Gastrocnemius medialis (tissue), 4 donors: Measurements from ENCODE around the gene SF3B6. TPM values are rescaled to one million over a fixed set of nuclear protein-coding genes. Genes with fewer than 3 reads are reported as not detected.

Source experiments
- ATAC-seq, 2 donors: fragments of 150-250 bp; one replicate each; pipeline ENCODE4 v1.9.1; 2016
- DNase-seq, 2 donors: peaks; one replicate each; pipeline ENCODE4 v3.0.0-alpha.2; 2019
- H3K27ac ChIP-seq, 4 donors: fragments of 200-600 bp; sonication (generic); 1 replicate in 1 of 4; 2 replicates in 3 of 4; pipeline ENCODE4 v1.5.1; 2016 to 2018; ENCODE audit warnings: mild to moderate bottlenecking in 2 of 4, moderate library complexity in 1 of 4
- H3K27me3 ChIP-seq, 3 donors: fragments of 200-600 bp; sonication (generic) in 2 of 3; 1 replicate in 1 of 3; 2 replicates in 2 of 3; pipeline versions ENCODE4 v1.5.1 to v1.6.0; 2016 to 2019; ENCODE audit warnings: mild to moderate bottlenecking in 1 of 3, moderate library complexity in 1 of 3
- H3K36me3 ChIP-seq, 2 donors: fragments of 200-600 bp; sonication (generic) in 1 of 2; one replicate each; pipeline ENCODE4 v1.5.1; 2017 to 2018
- H3K4me1 ChIP-seq, 2 donors: fragments of 200-600 bp; sonication (generic) in 1 of 2; one replicate each; pipeline ENCODE4 v1.5.1; 2016 to 2017; ENCODE audit warnings: mild to moderate bottlenecking in 2 of 2
- H3K4me3 ChIP-seq, 4 donors: fragments of 200-600 bp; sonication (generic) in 3 of 4; 1 replicate in 1 of 4; 2 replicates in 3 of 4; pipeline ENCODE4 v1.5.1; 2016 to 2019; ENCODE audit warnings: mild to moderate bottlenecking in 2 of 4
- H3K9me3 ChIP-seq, 3 donors: fragments of 200-600 bp; sonication (generic) in 2 of 3; 1 replicate in 1 of 3; 2 replicates in 2 of 3; pipeline ENCODE4 v1.5.1; 2016 to 2019
- POLR2A ChIP-seq, 2 donors: fragments of 450-650 bp; IDR thresholded peaks; one replicate each; pipeline ENCODE4 v1.6.1; 2017; ENCODE audit warnings: antibody characterized with exemption in 2 of 2, mild to moderate bottlenecking in 2 of 2, moderate library complexity in 2 of 2
- in situ Hi-C, 4 donors: fragments of 200-750 bp; cut with MboI; loops; one replicate each; pipeline versions ENCODE4 v1.15.0 to v1.8.0; 2017; ENCODE audit warnings: low sequenced_read_pairs in 4 of 4
- intact Hi-C: fragments of 100-400 bp; cut with DNase I; formaldehyde crosslinking; loops from one replicate; pipeline ENCODE4 v1.15.1; 2023; ENCODE audit warnings: low total_unique reads
- total RNA-seq, 4 donors: library from RNA; depleted of rRNA; stranded (reverse); fragments of >200 nt; gene quantifications; one replicate each; pipeline versions ENCODE4 v1.1.0 to v1.2.3, GENCODE V29; 2016
- TF ChIP-seq, protein P1 (sequence below), 5 experiments: fragments of 450-650 bp in 3 of 5; fragments of 200-600 bp in 2 of 5; sonication (generic) in 2 of 5; IDR thresholded peaks in 4 of 5; conservative IDR thresholded peaks in 1 of 5; 1 replicate in 4 of 5; 2 replicates in 1 of 5; pipeline ENCODE4 v1.5.1; 2016 to 2019; ENCODE audit warnings: antibody characterized with exemption in 5 of 5, mild to moderate bottlenecking in 3 of 5, moderate library complexity in 3 of 5

The SF3B6 gene
- total RNA-seq, 4 donors from 2014 or later: 55.2 to 88.1 (median 70.5) TPM

DNA sequence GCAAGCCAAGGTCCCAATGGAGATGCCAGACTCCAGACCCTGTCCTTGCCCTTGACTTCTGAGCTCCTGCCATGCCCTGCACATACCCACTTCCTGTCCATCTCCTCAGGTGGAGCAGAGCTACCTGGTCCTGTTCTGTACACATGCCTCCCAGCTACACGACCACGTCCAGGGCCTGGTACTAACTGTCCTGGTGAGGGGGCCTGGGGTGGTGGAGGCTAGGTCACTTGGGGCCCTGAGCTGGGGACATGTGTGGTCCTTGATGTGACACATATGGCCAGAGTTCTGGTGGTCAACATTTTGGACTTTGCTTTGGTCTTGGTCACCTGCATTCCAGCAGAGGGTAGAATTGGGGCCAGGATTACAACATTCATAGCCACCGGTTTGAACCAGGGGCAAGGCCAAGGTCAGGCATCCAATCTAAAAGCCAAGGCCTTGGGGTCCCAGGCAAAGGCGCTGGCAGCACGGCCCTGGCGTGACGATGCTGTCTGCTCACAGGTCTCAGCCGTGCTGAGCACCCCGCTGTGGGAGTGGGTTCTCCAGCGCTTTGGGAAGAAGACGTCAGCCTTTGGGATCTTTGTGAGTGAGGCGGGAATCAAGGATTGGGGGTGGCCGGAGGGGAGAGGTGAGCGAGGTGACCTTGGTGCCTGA lies 53.7 kb downstream of the SF3B6 start:
- ATAC-seq (no peak), DNase-seq (no peak)
- H3K4me3 ChIP-seq: no peak overlapping the region
- no peak overlapping the region for H3K27ac ChIP-seq
- intact Hi-C loops (no loop called here), in situ Hi-C loops (no loop called here)
- H3K4me1 ChIP-seq: no peaks in the 10 kb centered on the region
- no peaks in the 10 kb centered on the region for H3K9me3 ChIP-seq
- no peaks in the 10 kb centered on the region for H3K27me3 ChIP-seq
- H3K36me3 ChIP-seq: peaks cover 0 to 14% of the 10 kb centered on the region in 2 donors
- TF ChIP-seq POLR2A (IDR thresholded peaks at IDR 0.05): no peak
- TF ChIP-seq, protein P1, sequence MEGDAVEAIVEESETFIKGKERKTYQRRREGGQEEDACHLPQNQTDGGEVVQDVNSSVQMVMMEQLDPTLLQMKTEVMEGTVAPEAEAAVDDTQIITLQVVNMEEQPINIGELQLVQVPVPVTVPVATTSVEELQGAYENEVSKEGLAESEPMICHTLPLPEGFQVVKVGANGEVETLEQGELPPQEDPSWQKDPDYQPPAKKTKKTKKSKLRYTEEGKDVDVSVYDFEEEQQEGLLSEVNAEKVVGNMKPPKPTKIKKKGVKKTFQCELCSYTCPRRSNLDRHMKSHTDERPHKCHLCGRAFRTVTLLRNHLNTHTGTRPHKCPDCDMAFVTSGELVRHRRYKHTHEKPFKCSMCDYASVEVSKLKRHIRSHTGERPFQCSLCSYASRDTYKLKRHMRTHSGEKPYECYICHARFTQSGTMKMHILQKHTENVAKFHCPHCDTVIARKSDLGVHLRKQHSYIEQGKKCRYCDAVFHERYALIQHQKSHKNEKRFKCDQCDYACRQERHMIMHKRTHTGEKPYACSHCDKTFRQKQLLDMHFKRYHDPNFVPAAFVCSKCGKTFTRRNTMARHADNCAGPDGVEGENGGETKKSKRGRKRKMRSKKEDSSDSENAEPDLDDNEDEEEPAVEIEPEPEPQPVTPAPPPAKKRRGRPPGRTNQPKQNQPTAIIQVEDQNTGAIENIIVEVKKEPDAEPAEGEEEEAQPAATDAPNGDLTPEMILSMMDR (IDR thresholded peaks at IDR 0.05 in 4 of 5, conservative IDR thresholded peaks at IDR 0.05 in 1 of 5): no peak

DNA sequence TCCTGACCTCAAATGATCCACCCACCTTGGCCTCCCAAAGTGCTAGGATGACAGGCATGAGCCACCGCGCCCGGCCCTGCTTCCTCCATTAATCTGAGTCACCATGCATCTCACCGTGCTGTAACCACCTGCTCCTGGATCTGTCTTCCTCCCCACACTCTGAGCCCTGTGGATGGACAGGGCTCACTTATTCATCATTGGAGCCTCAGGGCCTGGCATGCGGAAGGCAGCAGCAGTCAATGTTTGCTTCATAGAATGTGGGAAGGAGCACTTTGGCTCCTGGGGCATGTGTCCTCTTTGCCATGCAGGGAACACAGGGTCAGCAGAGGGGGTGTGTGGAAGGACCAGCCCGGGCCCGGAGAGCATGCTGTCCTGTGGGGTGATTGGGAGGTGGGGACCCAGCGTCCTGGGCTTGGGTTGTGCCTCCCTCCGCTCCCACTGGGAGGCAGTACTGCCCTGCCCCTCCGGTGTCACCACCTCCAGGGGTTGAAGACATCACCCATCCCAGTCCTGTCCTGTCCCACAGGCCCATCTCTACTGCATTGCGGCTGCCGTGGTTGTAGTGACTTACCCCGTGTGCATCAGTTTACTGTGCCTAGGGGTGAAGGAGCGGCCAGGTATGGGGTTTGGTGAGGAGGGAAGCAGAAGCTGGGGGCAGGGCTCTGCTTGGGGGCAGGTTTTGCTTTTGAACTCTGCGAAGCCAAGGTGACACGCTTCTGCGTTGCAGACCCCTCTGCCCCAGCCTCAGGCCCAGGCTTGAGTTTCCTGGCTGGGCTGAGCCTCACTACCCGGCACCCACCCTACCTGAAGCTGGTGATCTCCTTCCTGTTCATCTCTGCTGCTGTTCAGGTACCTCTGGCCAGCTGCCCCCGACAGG lies 54.8 kb downstream of the SF3B6 start:
- Histone ChIP-seq H3K27ac (no peak overlapping the region), H3K36me3 (peaks cover 0 to 14% of the 10 kb centered on the region in 2 donors), H3K4me3 (no peak overlapping the region), H3K4me1 (no peaks in the 10 kb centered on the region), H3K9me3 (no peaks in the 10 kb centered on the region), H3K27me3 (no peaks in the 10 kb centered on the region)
- no peak for TF ChIP-seq POLR2A (IDR thresholded peaks at IDR 0.05)
- TF ChIP-seq, protein P1 (IDR thresholded peaks at IDR 0.05 in 4 of 5, conservative IDR thresholded peaks at IDR 0.05 in 1 of 5): no peak
- no peak for ATAC-seq
- intact Hi-C loops (no loop called here), in situ Hi-C loops (no loop called here)
- no peak for DNase-seq

DNA sequence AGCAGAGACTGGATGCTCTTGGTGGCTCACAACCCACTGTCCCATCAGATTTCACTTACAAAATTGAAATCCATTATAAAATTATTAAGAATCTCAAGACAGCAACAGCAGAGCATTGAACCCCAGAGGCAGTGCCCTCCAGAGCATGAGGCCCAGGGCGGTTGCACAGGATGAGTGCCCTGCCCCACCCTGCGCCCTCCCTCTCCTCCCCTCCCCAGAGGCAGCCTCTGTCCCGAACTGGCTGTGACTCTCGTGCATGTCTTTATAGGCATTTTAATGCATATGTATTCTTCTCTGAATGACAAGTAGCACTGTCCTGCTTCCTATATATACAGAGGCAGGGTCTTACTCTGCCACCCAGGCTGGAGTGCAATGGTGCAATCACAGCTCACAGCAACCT lies 55.9 kb downstream of the SF3B6 start:
- Histone ChIP-seq H3K36me3 (peaks cover 0 to 14% of the 10 kb centered on the region in 2 donors), H3K27me3 (no peaks in the 10 kb centered on the region), H3K9me3 (no peaks in the 10 kb centered on the region), H3K4me3 (no peak overlapping the region), H3K4me1 (no peaks in the 10 kb centered on the region), H3K27ac (no peak overlapping the region)
- ATAC-seq (no peak), DNase-seq (no peak)
- TF ChIP-seq POLR2A (IDR thresholded peaks at IDR 0.05): no peak
- TF ChIP-seq, protein P1 (IDR thresholded peaks at IDR 0.05 in 4 of 5, conservative IDR thresholded peaks at IDR 0.05 in 1 of 5): no peak
- in situ Hi-C loops (no loop called here), intact Hi-C loops (no loop called here)

DNA sequence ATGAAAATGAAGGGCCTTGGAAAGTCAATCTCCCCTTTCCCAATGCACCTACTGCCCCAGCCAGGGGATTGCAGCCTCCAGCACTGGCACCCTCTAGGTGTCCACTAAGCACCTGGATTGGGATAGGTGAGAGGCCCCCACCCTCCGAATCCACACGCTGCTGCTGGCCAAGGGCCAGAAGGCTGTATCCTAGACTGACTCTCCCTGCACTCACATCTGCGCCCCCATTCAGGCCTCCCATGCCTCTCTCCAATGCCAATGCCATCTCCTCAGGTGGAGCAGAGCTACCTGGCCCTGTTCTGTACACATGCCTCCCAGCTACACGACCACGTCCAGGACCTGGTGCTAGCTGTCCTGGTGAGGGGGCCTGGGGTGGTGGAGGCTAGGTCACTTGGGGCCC lies 56.4 kb downstream of the SF3B6 start:
- no peak for DNase-seq
- intact Hi-C loops: no loop called here
- Histone ChIP-seq H3K27me3 (no peaks in the 10 kb centered on the region), H3K9me3 (no peaks in the 10 kb centered on the region), H3K4me3 (no peak overlapping the region), H3K36me3 (peaks cover 0 to 9% of the 10 kb centered on the region in 2 donors), H3K4me1 (no peaks in the 10 kb centered on the region), H3K27ac (no peak overlapping the region)
- ATAC-seq: no peak
- TF ChIP-seq, protein P1 (IDR thresholded peaks at IDR 0.05 in 4 of 5, conservative IDR thresholded peaks at IDR 0.05 in 1 of 5): no peak
- no peak for TF ChIP-seq POLR2A (IDR thresholded peaks at IDR 0.05)
- in situ Hi-C loops: no loop called here
